Stimulated activated CD8-positive, alpha-beta memory T cell treated with anti-CD3 and anti-CD28 coated beads, Interleukin-12 subunit alpha, Interleukin-12 subunit beta, amount 100 ng/mL, for 4 hours (primary cell): ENCODE results near the gene PLCE1.

Source experiments
- DNase-seq: peaks from one replicate; pipeline ENCODE4 v3.0.0-alpha.2; 2020; ENCODE audit warnings: low read depth

Gene PLCE1

GRCh38 chr10:94024407-94024806 lies 30.7 kb downstream of the PLCE1 start:
- DNase-seq = no peak

- no peak for DNase-seq
Measured at GRCh38 chr10:94025806-94026205, 32.1 kb downstream of the PLCE1 start.

GRCh38 chr10:94027197-94027596 lies 33.5 kb downstream of the PLCE1 start:
- DNase-seq = no peak

- DNase-seq = no peak
Measured at GRCh38 chr10:94029955-94030354, 36.2 kb downstream of the PLCE1 start.

- DNase-seq = no peak
Measured at GRCh38 chr10:94035982-94036765, 42.4 kb downstream of the PLCE1 start.

- DNase-seq = no peak
Measured at GRCh38 chr10:94036766-94037033, 43.0 kb downstream of the PLCE1 start.

GRCh38 chr10:94037286-94037685 lies 43.6 kb downstream of the PLCE1 start:
- DNase-seq = no peak

- no peak for DNase-seq
Measured at GRCh38 chr10:94038024-94038423, 44.3 kb downstream of the PLCE1 start.

- DNase-seq = no peak
Measured at GRCh38 chr10:94041206-94041605, 47.5 kb downstream of the PLCE1 start.

GRCh38 chr10:94042001-94042833 lies 48.5 kb downstream of the PLCE1 start:
- no peak for DNase-seq

- no peak for DNase-seq
Measured at GRCh38 chr10:94042834-94043175, 49.1 kb downstream of the PLCE1 start.
